ENCODE results near the gene BAZ1B.
"Not testable (repeated sequence)": the region's sequence is repeated elsewhere in the genome, so short reads cannot be mapped to it uniquely, and the experiment has no call there.

Gene BAZ1B

DNA sequence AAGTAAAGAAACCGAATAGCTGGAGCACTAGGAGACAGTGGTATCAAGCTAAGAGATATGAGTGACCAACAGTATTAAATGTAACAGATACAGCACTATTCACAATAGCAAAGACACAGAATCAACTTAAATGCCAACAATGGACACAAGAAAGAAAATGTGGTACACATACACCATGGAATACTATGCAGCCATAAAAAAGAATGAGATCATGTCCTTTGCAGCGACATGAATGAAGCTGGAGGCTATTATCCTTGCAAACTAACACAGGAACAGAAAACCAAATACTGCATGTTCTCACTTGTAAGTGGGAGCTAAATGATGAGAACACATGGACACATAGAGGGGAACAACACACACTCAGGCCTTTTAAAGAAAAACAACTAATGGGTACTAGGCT, 26.6 kb downstream of the BAZ1B start:
- DNase-seq: not testable (repeated sequence)

DNA sequence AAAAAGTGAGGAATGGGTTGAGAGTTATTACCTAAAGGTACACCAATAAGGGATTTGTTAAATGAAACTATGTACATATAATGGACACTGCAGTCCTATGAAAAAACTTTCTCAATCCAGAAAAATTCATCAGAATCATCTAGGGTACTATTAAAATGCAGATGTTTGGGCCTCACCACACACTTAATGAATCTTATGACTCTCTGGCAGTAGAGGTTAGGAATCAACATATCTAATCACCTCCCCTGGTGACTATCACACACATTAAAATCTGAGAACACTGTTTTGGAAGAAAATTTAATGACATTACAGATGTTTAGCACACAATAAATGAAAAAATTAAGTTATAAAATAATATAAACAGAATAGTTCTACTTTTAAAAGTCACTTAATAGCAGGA, 32.1 kb downstream of the BAZ1B start:
- no peak for DNase-seq

DNA sequence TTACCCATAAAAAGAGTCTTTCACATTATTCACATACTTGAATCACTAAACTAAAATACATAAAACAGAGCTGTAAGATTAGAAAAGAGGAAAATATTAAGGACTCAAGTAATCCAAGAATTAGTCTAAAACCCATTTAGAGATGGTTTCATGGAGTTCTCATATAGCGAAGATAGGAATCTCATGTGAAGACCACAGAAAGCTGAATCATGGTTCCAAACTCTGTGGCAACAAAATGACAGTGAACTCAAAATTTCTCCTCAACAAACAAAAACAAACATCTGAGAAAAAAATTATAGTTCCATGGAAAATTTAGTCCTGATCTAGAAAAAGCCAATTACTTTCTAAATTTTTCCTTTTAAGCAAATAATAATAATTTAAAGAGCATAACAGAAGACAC, 34.6 kb downstream of the BAZ1B start:
- no peak for DNase-seq

DNA sequence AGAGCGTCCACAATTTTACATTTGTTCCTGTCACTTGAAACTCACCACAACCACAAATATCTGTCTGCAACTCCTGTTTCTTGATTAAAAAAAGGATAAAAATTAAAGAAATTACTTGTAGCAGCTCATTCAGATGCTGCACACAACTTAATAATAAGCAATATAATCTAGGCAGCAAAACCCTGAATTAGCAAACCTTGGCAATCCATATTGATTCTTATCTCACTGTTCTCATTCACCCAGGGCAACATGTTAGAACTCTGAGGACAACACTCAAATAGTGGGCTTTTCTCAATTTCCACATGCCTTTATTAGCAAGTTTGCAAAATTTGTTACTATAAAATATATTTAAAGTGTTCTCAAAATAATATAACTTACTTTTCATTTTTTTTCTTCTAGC, 38.9 kb downstream of the BAZ1B start:
- DNase-seq: no peak

DNA sequence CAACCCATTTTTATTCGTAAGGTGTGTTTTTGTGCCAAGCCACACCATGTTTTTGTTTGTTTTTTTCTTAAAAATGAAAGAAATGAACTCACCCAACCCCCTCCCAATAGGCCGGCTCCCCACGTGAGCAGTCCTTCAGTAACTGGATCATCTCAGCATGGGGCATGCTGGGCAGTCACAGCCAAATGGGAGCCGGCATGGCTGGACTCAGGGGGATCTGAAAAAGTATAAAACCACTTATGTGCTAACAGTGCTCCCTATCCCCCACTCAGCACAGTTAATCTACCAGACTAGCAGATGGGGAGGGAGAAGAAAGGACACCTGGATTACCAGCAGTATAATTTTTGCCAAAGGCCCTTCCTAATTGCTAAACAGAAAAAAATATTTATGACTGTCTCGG, 39.3 kb downstream of the BAZ1B start:
- DNase-seq: no peak

DNA sequence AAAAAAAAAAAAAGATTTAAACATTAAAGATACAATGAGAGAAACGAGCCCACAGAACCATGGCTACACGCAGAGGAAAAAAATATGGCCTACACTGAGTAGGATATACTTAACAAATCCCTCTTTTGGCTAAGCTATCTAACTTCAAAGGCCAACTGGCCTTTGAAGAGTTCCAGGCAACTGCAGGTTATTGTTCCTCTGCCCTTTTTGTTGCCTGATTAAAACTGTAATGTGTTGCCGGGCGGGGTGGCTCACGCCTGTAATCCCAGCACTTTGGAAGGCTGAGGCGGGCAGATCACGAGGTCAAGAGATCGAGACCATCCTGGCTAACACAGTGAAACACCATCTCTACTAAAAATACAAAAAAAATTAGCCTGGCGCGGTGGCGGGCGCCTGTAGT, 40.6 kb downstream of the BAZ1B start:
- DNase-seq: not testable (repeated sequence)

DNA sequence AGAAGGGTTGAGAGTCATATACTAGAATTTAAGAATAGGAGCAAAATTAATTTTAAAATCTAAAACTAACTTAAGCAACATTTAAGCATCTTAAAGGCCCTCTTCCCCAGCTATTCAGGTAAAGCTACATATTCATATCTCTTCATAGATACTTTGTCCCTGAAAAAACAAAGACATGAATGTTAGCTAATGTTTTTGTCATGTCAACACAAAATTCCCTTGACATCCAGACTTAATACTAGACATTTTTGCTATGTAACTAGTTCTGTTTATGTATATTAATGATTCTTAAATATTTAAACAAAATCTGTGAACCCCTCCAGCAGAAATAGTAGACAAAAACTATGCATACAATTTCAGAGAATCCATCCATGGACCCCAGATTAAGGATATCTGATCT, 43.5 kb downstream of the BAZ1B start:
- no peak for DNase-seq

DNA sequence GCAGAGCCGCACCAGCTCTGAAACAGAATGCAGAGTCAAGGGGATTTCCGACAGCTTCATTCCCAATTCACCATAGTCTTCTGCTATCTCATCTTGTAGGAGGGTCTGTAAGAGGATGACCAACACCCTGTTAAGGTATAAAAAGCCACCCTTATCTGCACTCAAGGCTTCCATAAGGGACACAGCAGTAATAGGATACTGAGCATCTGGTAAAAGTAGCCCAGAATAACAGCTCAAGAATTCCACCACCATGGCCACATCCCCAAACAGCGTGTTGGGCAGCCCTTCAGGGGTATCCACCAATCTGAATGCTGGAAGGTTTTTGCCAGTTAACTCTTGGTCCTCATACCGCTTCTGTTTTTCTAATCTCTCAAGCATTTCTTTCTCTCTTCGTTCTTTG, 44.7 kb downstream of the BAZ1B start:
- DNase-seq: no peak

DNA sequence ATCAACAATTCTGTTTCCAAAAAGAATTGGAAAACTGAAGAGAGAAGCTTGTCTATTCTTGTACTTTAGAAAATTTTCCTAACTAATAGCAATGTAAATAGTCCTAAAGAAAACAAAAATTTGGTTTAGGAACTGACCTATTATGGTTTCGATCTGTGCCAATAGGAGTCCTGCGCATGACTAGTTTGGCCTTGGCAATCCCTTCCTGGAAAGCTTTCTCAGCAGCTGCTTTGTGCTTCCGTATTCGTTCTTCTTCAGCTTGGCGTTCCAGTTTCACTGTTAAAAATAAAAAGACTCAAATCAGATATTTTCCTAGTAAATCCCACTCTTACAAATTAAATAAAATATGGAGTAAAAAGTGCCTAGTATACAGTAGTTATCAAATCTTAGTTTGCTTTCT, 51.9 kb downstream of the BAZ1B start:
- DNase-seq: no peak

DNA sequence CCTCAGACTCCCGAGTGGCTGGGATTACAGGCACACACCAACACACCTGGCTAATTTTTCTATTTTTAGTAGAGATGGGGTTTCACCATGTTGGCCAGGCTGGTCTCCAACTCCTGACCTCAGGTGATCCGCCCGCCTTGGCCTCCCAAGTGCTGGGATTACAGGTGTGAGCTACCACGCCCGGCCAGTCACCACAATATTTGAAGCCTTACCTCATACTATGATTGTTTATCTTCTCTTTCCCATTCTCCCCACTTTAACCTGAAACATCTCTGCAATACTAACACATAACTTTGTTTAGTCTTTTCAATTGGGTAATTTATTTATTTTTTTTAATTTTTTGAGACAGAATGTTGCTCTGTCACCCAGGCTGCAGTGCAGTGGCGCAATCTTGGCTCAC, 55.0 kb downstream of the BAZ1B start:
- DNase-seq: not testable (repeated sequence)

DNA sequence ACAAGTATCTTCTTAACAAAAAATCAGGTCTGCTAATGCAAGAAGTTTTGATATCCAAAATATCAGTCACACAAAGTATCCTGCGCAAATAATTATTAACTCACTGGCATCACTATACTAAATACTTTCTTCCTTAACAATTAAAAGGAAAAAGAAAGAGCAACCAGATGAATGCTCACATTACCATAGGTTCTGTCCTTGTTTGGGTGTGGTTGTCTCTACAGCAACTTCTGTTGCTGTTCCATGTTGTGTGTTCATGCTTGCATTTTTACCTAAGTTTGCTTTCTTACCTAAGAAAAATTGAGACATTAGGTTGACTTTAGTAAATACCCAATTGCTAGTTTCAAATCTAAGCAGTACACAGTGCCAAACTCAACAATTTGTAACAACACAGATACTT, 56.0 kb downstream of the BAZ1B start:
- no peak for DNase-seq

DNA sequence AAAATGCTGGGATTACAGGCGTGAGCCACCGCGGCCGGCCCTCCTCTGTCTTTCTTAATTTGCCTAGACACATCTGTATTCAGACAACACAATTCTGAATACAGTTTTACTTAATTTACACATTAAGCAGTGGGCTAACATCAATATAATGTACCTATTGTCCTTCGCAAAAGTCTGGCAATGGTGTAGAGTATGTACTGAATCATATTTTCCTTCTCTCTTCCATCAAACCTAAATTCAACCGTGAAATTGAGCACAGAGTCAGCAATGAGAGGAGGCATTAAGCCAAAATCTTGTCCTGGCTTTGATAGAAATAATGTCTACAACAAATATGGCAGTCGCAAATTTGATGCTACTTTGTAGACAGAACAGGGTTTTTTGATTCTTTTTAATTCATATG, 58.1 kb downstream of the BAZ1B start:
- no peak for DNase-seq

DNA sequence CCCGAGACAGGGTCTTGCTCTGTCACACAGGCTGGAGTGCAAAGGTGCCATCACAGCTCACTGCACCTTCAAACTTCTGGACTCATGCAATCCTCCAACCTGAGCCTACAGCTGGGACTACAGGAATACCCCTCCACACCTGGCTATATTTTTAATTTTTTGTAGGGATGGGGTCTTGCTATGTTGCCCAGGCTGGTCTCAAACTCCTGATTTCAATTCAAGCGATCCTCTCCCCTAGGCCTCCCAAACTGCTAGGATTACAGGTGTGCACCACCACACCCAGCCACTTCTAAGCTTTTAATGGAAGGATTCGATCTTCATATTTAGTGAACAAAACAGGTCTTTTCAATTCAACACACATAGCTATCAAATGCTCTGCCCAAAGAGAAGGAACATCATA, 58.8 kb downstream of the BAZ1B start:
- no peak for DNase-seq

DNA sequence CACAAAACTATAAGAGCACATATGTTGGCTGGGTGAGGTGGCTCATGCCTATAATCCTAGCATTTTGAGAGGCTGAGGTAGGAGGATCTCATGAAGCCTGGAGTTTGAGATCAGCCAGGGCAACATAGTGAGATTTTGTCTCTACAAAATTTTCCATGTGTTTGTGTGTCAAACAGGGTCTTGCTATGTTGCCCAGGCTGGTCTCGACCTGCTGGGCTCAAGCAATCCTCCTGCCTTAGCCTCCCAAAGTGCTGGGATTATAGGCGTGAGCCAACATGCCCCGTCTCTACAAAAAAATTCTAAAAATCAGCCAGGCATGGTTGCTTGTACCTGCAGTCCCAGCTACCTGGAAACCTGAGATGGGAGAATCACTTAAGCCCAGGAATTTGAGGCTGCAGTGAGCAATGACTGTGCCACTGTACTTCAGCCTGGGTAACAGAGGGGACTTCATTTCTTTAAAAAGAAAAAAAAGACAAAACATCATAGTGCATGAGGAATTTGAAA, 60.3 kb downstream of the BAZ1B start:
- no peak for DNase-seq

DNA sequence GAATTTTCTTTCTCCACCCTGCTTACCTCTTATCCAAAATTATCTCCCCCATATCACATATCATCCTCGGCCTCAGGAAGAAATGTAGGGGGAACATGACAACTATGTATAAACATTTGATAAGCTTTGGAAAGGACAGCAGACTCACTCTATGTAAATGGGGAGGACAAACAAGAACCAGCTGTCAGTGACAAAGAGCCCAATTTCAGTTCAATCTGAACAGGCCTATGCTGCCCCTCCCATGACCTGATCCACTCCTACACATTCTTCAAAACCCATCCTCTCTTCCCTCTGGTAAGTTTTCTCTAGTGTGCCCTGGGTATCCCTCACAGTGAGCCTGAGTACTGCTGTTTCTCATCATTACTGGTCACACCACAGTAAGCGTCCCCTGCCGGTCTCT, 67.7 kb downstream of the BAZ1B start:
- DNase-seq: no peak

DNA sequence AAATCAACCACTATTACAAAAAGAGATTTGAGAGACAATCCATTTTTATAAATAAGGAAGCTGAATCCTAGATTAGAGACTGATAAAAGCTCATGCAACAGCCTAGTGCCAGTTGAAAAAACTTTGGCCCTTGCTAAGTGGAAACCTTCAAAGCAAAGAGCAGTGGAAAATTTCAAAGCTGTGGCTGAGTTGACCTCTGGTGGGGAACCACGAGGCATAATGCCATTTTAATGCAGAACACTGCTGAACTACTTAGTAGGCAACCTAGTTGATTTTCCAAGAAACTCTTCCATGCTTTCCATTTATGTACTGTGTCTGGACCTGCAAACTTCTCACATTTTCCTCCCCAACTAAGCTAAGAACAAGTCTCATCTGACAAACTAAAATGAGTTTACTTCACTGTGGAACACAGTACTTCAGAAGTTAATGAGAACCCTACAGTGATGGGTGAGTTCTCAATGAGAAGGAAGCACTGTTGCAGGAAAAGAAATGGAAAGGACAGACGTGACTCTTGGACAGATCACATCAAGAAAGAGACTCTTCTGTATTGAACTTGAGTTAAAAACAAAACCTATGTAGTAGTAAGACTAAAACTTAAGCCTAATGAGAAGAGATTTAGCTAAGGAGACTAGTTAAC, 69.0 kb downstream of the BAZ1B start:
- DNase-seq: no peak

DNA sequence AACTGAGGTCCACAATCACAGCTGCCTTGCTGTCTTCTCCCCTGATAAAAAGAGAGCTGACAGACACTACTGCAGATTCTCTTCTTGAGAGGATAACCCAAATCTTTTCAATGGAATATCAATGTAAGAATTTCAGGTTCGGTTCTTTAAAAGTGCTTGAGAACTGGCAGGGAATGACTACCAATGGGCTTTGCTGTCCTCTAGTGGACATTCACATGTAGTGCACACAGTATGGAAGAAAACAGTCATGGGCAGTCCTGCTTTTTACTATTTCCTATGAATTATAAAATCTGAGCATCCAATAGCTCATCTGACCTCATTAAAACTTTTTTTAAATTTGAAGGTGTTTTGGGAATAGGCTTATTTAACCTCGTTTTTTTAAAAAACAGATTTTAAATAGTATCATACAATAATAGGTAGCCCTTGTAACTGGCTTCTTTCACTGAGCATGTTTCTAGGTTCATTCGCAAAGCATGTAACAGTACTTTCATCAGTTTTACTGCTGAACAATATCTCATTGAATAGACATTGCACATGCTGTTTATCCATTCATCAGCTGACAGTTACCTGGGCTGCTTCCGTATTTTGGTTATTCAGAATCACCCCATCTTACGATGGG, 70.2 kb downstream of the BAZ1B start:
- no peak for DNase-seq

DNA sequence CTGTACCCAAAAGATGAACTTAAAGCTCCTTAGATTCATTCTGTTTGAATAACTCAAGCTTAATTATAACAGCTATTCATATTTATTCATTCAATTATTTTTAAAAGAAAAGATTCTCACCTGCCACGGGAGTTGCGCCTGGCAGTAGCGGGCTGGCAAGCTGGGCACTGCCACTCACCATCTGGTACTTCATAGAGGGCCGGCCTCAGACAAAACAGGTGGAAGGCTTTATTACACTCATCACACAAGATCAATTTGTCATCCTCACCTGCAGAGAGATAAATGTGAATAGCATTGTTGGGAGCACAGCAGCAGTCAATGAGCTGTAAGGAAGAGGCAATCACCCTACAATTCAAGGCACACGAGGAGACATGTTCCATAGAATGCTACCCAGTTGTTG, 72.7 kb downstream of the BAZ1B start:
- no peak for DNase-seq

DNA sequence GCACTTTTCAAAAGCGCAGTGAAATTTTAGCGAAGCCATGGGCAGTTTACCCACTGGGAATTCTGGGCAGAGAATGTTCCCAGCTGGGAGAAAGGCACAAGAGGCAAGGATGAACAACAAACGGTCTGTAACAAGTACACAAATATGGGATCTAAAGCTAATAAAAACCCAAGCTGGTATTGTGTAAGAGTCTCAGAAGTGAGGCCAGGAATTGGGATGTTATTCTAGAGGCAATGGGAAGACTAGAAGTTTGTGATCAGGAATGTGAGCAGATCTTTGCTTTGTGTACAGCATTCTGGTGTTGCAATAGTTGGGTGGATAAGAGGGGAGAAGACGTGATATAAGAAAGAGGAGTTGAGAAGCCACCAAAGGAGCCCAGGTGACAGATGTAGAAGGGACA, 73.5 kb downstream of the BAZ1B start:
- no peak for DNase-seq

DNA sequence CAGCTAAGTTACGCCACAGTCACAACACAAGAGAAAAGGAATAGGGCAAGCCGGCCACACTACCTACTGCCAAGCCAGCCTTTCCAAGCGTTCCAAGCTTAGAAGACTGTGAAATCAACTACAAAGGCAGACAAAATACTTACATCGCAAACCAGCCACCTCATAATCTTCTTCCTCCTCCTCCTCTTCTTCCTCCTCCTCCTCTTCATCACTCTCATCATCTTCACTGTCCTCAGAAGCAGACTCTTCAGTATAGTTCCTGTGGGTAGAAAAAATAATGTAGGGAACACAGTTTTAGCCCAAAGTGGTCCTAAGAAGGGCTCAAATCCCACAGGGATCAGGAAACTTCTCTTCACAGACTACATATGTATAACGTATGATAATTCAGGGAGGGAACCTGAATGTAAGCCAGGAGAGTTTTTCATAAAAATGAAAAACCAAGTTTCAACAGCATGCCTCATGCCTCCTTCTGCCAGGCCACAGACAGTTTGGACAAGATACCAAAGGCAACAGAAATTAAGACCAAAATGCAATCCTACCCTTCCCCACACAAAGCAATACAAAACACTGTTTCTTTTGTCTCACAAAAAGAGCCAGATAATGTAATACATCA, 74.9 kb downstream of the BAZ1B start:
- DNase-seq: no peak

DNA sequence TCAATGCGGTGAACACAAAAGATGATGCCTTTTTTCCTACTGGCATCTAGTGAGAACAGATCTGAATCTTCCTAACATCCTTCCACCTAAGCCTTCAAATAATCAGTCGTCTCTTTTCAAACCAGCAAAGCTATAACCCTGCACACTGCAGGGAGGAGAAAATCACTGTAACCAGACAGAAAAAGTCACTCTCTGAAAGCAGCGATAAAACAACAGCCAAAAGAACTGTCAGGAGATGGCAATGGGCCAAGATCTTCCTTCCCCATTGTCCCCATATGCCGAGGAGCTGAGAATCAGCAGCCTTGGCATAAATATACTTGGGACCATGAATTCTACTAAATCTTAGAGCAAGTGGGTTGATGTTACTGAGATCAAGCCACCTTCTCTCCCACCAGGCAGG, 75.4 kb downstream of the BAZ1B start:
- DNase-seq: no peak

DNA sequence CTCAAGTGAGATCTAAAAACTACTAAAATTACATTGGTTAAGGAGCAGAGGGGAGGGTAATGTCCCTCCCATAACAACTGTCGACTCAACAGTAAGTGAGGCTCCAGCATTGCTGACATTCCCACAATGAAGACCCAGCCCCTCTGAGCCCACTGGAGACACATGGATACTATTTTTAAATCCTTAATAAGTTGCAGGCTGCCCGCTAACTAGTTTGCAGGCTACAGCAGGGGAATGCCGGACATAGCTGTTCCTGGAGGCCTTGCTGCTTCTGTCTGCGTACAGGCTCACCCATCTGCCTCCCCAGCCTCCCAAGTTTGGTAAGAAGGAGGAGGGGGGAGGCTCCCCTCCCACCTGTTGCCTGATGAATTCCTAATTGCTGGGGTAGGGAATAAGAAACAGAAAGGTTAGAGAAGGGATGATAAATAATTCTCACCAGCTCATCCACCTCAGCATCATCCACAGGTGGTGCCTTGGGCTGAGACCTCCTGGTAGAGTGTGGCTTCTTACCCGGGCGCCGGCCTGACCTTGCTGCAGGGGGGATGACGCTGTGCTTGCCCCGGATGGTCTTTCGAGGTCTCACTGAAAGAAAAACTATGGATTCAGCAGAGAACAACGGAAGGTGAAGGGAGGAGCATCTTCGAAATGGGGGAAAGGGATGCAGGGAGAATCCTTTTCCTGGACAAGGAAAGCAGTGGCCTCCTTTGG, 78.4 kb downstream of the BAZ1B start:
- DNase-seq: no peak

DNA sequence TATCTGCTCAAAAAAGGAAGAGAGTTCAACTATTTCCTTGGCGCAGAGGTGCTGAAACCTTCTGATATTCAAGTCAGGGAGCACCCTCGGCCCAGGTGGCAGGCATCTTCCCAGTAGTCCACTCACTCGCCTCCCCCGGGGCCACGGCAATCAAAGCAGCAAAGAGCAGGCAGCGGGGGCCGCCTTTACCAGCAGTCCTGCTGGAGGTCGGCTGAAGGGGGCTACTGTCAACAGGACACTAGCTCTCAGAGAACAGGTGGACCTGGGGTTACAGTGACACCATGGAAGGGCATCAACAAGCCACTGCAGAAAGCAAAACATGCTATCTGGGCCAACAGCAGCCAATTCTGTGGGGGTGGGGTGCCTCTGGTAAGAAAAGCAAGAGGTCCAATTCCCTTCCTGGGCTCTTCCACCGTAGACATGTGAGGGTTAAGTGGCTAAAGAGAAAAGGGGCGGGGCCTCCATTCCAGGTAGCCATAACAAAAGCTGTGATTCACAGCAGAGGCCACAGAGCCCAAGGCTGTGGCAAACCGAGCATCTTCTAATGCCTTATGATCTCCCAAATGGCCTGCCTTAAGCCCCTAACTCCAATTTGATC, 79.1 kb downstream of the BAZ1B start:
- no peak for DNase-seq

Measured in T1000 (cell line).